GM21390 (cell line): ENCODE data around the gene DMP1.
A peak's percentile ranks its signal among the peaks of the same experiment; 100 is the strongest.

Source experiments
- ATAC-seq: cut with Tn5 transposase; IDR thresholded peaks from one replicate; pipeline ENCODE4 v1.9.1; 2021; ENCODE audit not compliant: unreplicated experiment

The DMP1 gene, protein sequence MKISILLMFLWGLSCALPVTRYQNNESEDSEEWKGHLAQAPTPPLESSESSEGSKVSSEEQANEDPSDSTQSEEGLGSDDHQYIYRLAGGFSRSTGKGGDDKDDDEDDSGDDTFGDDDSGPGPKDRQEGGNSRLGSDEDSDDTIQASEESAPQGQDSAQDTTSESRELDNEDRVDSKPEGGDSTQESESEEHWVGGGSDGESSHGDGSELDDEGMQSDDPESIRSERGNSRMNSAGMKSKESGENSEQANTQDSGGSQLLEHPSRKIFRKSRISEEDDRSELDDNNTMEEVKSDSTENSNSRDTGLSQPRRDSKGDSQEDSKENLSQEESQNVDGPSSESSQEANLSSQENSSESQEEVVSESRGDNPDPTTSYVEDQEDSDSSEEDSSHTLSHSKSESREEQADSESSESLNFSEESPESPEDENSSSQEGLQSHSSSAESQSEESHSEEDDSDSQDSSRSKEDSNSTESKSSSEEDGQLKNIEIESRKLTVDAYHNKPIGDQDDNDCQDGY

DNA sequence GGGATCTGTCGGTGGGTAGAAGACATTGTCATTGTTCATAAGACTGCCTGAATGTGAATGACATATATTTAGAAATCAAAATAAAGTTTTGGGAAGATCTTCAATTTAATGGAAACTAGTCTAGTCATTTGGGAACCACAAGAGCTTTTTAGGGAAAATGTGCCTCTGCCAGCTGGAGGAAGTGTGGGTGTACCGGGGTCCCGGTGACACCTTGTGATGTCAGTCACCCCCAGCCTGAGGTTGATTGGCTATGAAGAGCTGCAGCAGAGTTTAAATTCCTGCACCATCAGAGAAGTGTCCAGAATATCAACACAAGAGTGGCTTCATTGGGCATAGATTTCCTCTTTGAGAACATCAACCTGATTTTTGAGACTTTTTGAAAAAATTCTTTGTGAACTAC lies at the start of gene DMP1:
DMP1 (plus strand) TSS at position 301 of the 400 bp plus-strand sequence. CDS start 6,213 bp downstream, outside the sequence.
- ATAC-seq, result no peak

- ATAC-seq, result no peak
Observed at GRCh38 chr4:87601361-87601760, 48.7 kb upstream of the DMP1 start.

DNA sequence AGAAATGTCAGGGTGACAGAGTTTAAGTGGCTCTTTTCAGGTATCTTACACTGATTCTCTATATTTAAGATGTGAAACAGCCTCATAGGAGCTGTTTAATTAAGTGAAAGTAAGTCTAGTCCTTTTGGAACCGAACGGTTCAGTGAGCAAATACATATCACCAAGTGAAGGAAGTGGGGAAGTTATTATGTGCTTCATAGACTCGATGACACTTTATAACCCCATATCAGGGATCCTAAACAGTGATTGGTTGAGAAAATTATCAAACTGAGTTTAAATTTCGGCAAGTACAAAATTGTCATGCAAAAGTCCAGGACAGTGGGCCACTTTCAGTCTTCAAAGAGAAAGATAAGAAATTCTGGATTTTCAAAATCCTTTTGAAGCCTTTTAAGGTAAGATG lies 41.9 kb upstream of the DMP1 start, which contains the start of gene DSPP:
DSPP (plus strand) TSS at position 301 of the 400 bp plus-strand sequence. CDS start 2,380 bp downstream, outside the sequence.
- no peak for ATAC-seq

DNA sequence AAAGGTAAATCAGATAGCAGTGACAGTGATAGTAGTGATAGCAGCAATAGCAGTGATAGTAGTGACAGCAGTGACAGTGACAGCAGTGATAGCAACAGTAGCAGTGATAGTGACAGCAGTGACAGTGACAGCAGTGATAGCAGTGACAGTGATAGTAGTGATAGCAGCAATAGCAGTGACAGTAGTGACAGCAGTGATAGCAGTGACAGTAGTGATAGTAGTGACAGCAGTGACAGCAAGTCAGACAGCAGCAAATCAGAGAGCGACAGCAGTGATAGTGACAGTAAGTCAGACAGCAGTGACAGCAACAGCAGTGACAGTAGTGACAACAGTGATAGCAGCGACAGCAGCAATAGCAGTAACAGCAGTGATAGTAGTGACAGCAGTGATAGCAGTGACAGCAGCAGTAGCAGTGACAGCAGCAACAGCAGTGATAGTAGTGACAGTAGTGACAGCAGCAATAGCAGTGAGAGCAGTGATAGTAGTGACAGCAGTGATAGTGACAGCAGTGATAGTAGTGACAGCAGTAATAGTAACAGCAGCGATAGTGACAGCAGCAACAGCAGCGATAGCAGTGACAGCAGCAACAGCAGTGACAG lies 35.7 kb upstream of the DMP1 start:
- no peak for ATAC-seq

GRCh38 chr4:87616268-87616667 lies 33.8 kb upstream of the DMP1 start:
- no peak for ATAC-seq

DNA sequence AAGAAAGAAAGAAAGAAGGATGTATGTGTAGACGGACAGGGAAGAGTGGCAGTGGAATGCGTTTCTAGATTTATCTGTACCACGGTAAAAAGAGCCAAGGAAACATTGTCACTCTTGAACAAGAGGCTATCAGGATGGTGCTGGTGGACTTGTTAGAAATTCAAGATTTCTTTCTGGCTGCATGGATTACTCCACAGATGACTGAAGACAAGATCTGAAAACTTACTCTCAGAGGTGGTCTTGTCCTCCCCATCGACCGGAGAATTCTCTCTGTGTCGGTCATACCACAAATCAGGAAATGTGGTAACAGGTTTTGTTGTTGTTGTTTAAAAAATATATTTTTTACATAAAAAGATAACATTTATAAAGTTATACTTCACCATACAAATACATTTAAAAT lies 30.0 kb upstream of the DMP1 start:
- no peak for ATAC-seq

- no peak for ATAC-seq
Observed at GRCh38 chr4:87620491-87620890, 29.6 kb upstream of the DMP1 start.

DNA sequence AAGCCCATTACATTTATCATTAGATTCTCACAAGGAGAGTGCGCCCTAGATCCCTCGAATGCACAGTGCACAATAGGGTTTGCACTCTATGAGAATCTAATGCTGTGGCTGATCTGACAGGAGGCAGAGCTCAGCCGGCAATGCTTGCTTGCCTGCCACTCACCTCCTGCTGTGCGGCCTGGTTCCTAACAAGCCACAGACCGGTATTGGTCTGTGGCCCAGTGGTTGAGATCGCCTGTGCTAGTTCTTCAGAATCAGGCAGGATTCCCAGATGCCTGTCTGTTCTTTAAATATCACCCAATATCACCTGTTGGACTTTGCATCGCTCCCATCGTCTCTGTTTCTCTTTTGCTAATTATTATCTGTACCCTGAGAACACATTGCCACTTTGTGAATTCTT lies 27.8 kb upstream of the DMP1 start:
- no peak for ATAC-seq

- peak; percentile 83 for ATAC-seq
Observed at GRCh38 chr4:87624698-87625097, 25.4 kb upstream of the DMP1 start.

DNA sequence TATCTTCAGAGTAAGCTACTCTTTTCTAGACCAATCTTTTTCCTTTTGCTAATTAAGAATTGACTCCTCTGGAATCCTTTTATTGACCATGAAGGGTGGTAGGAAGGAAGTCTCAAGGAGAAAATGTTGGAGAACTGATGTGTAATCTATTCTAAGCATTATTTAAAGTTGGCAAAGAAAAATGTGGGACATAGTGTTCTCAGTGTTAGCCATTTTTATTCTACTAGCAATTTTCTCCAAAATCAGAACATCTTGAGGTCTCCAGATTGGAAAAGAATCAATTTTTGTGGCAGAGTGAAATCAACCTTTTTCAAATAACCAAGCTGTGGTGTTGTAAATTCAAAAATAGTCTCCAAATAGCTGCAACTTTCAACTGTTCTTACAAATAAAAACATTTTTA lies 18.4 kb upstream of the DMP1 start:
- no peak for ATAC-seq

GRCh38 chr4:87632469-87632868 lies 17.6 kb upstream of the DMP1 start:
- no peak for ATAC-seq

DNA sequence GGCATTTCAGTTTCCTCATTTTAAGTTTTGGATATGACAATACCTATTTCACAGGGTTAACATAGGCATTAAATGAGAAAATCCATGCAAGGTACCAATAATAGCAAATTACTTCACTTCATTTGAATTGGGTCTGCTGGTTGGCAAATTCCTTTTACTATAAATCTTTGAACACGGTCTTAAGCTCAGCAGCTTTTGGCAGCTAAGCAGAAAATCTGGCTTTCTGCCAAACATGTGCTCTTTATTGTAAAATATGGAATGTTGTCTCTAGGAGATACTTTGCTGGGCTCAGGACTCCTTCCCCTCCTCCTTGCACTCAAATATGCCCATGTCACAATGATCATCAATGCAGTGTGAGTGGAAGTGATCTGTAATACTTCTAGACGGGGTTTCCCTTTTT lies 16.8 kb upstream of the DMP1 start:
- no peak for ATAC-seq

- ATAC-seq, result no peak
Observed at GRCh38 chr4:87644286-87644685, 5.8 kb upstream of the DMP1 start.

DNA sequence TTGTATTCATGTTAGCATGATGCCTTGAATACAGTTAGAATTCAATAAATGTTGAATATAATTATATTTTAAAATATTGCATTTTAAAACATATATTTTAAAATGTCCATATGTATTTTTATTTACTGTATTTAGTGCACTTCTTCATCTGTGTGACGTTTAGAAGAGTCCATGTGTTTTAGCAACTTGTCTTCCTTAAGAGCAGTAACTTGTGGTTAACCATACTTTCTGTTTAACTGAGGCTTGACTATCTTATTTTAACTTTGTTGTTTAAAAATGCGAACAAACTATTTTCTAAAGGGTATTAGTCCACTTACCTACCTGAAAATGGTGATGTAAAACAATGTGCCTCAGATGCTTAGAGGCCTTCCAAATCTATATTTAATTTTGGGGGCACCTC lies 858 bp downstream of the DMP1 start:
- ATAC-seq, result no peak

DNA sequence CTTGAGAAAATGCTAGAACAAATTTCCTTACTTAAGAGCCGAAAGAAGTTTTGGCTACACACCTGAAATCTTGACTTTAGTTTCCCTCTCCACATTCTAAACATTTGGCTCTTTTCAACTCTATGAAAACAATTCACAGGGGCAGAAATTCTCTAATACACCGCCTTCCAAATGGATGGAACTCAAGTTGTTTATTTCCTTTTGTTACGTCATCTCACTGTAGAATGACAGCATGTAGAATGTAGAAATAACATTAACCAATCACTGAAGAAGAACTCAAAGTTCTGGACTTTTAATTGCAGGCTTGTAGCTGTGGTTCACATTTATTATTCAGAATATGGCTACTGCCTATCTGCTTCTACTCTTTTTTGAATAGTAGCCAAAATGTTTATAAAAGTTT lies 1.9 kb downstream of the DMP1 start:
- no peak for ATAC-seq

DNA sequence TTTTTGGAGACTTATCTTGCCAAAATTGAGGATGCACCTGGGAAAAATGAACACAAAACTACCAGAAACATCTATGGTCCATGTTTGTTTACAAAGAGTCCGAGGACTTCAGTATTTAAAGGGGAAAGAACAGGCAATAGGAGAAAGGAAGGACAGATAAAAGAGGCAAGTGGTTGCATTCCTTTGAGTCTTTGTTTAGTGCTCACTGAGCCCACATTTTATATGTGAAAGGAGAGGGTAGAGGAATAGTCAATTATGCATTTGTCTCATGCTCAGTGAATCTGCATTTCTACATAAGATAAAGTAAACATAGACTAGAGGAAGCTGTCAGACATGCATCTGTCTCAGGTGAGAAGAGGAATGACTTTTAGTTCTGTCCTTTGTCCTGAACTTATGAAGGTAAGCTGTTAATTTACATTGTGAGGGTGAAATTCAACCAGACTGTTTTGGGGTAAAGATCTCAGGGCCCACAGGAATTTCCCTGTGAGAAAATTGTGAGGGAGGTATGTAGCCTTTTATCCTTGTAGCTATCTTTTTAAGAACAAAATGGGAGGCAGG lies 4.5 kb downstream of the DMP1 start:
- ATAC-seq, result no peak

DNA sequence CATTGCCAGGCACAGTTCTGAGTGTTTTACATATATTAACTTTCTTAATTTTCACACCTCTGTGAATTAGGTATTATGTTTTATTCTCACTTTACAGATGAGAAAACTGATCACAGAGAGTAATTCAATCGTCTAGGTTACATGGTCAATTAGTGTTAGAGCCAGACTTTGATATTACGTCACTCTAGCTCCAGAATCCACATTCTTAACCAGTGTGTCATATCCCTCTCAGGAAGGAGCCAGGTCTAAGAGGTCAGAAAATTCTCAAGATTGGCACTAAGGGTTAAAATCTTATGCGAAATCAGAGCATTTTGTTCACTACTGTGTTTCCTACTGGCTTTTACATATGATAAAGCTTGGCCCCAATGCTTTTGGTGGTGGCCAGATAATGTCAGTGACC lies 7.4 kb downstream of the DMP1 start:
- ATAC-seq, result no peak

DNA sequence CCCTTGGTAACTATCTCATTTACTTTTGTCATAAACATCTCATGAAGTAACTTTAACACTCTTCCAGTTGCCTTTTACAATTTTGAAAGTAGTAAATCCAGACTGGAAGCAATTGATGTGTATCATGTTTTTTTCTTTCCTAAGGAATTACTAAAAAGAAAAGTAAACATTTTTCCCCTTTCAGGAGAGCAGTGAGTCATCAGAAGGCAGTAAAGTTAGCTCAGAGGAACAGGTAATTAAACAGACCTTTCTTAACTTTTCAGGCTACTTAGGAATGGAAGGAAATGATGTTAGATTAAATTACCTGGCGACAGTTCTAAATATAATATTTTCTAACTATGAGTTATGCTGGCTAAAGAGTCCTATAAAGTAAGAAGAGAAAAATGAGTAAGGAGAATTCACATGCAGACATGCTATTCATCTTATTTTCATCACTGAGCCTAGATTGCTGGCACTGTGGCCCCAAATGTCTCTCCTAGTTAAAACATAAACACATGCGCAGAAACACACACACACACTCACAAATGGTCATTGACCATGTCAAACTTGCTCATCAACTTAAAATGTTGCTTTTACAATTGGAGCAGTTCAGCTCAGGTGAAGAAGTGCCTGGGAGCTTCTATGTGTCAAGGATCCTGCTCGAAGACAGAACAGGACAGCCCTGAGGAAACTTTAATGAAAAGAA lies 9.3 kb downstream of the DMP1 start:
- ATAC-seq, result no peak

DNA sequence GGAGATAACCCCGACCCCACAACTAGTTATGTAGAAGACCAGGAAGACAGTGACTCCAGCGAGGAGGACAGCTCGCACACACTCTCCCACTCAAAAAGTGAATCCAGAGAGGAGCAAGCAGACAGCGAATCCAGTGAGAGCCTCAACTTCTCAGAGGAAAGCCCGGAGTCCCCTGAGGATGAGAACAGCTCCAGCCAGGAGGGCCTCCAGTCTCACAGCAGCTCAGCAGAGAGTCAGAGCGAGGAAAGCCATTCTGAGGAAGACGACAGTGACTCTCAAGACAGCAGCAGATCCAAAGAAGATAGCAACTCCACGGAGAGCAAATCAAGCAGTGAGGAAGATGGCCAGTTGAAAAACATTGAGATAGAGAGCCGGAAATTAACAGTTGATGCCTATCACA lies 12.8 kb downstream of the DMP1 start:
- no peak for ATAC-seq

DNA sequence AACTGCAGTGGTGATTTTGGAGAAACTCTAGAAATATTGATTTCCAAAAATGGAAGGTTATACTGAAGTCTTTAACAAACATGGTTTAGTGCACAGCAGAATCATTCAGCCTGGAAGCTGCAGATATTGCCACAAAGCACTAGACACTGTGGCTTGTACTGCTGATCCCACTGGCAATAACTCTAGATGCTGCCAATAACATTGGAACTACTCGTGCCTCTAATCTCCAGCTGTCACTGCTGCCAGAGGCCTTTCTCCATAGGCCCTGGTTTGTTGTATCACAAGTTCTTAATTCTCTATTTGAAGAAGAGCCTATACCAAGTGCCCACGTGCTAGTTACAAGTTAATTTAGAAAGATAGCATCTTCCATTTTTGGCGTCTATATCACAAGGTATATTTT lies 19.3 kb downstream of the DMP1 start:
- no peak for ATAC-seq

DNA sequence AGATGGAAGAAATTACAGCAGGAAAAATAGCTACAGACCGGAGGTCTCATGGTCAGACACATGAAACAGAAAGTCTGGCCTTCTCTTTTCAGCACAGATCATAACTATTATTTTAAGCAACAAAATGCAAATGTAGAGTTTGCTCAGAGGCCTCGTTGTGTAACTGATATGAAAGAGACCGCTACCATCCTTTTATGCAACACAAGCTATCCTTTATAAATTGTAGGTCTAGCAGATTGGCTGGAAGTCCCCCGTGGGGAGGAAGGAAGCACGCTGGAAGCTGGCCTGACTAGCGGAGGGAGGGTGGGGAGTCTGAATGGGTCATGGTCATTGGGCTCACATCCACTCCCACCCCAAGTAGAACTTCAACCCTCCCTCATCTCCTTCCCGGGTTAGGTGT lies 27.7 kb downstream of the DMP1 start:
- peak; percentile 89 for ATAC-seq
